Activated naive CD4-positive, alpha-beta T cell treated with anti-CD3 and anti-CD28 coated beads, Interleukin-2, amount 10 ng/mL, durations not matched to agents 7 days and 5 days (primary cell): Measurements from ENCODE around the gene HDHD5.
A peak's percentile ranks its signal among the peaks of the same experiment; 100 is the strongest.

Source experiments
- CTCF ChIA-PET: fragments of 350-600 bp; sonication (Branson Sonifier 250); formaldehyde crosslinking; loops from one replicate; lab custom pipeline; 2021; ENCODE audit warnings: antibody characterized with exemption; lab: Charles Lee
- DNase-seq: peaks from one replicate; pipeline ENCODE4 v3.0.0-alpha.2; 2020
- H3K27ac Mint-ChIP-seq: one replicate; pipeline ENCODE4 v1.8.0; 2021; ENCODE audit warnings: mild to moderate bottlenecking, moderate library complexity, mixed read lengths
- H3K27me3 Mint-ChIP-seq: one replicate; pipeline ENCODE4 v1.8.0; 2021; ENCODE audit warnings: mild to moderate bottlenecking, mixed read lengths
- H3K36me3 Mint-ChIP-seq: one replicate; pipeline ENCODE4 v1.8.0; 2021; ENCODE audit warnings: mixed read lengths
- H3K4me1 Mint-ChIP-seq: one replicate; pipeline ENCODE4 v1.8.0; 2021; ENCODE audit warnings: mixed read lengths
- H3K4me3 Mint-ChIP-seq: one replicate; pipeline ENCODE4 v1.8.0; 2021; ENCODE audit warnings: mild to moderate bottlenecking, moderate library complexity, mixed read lengths
- H3K9me3 Mint-ChIP-seq: one replicate; pipeline ENCODE4 v1.8.0; 2021; ENCODE audit warnings: mixed read lengths

Gene HDHD5

DNA sequence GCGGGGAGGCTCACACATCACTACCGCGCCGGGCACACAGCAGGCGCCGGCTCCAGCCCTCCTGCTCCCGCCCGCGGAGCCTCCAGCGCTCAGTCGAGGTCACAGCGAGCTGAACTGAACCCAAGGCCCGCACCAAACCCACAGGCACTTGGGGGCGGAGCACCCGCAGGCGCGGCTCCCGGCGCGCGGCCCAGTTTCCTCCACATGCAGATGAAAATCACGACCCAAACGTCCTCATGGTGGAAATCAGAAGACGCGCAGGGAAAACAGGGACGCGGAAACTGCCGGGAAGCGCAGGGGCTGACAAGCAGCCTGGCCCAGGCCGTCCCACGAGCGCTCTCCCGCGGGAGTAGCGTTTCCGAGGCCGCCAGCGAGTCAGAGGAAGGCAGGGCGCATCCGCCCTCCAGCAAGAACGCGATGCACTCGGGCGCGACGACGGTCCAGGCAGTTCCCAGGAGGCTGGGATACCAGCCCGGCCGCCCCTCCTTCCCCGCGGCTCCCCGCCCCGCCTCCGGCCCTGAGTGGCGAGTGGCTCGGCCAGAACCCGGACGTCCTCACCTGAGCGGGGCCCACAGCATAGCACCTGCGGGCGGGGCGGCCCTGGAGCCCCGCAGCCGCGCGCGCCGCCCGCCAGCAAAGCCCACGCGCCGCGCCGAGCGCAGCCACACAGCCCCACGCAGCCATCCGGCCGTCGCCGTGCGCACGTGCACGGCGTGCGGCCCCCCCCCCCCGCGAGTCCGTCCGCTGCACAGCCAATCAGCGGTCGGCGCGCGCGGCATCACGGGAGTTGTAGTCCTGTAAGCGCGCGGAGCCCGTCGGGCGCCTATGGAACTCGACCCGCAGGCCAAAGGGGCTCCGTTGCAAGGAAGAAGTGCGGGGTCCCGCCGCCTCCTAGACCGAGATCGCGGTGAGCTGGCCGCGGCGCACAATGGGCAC is at the start of gene HDHD5:
HDHD5 (minus strand) TSS at position 710 of the 936 bp plus-strand sequence; CDS start at position 684, 26 bp downstream.
- peak; percentile 92 for DNase-seq
- Mint-ChIP-seq H3K27ac (peak within 1 kb of the TSS; percentile 84), H3K9me3 (no peaks in the 10 kb centered on the region), H3K4me1 (peaks cover 39% of the 10 kb centered on the region), H3K36me3 (peaks cover 11% of the 10 kb centered on the region), H3K27me3 (no peaks in the 10 kb centered on the region), H3K4me3 (peak within 1 kb of the TSS; percentile 77)
- CTCF ChIA-PET: interaction anchor here (0.6 to 1.2 kb wide), 3 partner anchors 13 to 106 kb away, joined by 3 to 4 read pairs (median 3); no protein-coding TSS in a partner anchor

DNA sequence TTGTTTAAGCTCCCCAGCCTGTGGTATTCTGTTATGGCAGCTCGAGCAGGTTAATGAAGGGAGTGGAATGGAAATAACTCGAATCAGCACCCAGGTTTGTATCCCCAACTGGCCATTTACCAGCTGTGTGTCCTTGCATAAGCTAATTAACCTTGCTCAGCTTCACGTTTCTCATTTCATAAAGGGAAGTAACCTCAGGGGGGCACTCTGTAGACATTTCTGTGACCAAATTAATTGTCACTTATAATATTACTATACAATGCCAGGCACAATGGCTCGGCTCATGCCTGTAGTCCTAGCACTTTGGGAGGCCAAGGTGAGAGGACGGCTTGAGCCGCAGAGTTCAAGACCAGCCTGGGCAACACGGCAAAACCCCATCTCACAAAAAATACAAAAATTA is 46.4 kb upstream of the HDHD5 start:
- Mint-ChIP-seq H3K36me3 (peaks cover 38% of the 10 kb centered on the region), H3K9me3 (no peaks in the 10 kb centered on the region), H3K4me1 (no peaks in the 10 kb centered on the region), H3K4me3 (no peak overlapping the region), H3K27ac (peak overlapping the region; percentile 19), H3K27me3 (no peaks in the 10 kb centered on the region)
- CTCF ChIA-PET: interaction anchor here (0.7 to 2.2 kb wide), 8 partner anchors 9 to 300 kb away, joined by 3 to 19 read pairs (median 4); no protein-coding TSS in a partner anchor
- DNase-seq: no peak

DNA sequence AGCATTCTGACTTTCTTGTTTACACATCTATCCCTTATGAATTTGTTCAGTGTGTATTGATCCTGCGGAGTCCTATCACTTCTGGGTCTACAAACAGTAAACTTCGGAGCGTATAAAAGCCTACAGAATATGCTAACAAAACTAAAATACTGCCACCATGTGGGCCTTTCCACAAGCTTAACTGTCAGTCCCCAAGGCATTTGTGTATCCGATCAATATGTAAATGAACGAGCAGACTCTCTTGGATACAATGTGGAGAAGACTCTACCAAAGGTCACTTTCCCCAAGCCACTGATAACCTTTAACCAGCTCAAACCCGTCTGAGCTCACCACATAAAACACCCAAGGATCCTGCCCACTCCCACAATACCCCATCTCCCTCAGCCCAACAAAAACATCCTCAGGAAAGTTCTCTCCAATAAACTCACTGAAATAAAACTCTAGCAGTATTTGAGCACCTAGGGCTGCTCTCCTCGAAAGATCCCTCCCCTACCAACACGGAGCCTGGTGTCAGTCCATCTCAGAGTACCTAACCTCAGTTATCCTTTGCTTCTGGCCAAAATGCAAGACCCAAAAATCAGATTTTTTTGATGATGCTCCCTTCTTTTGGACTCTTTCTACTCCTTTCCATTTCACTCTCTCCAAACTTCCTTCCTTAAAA is 42.3 kb upstream of the HDHD5 start:
- Mint-ChIP-seq H3K27ac (peak overlapping the region; percentile 54), H3K4me1 (no peaks in the 10 kb centered on the region), H3K9me3 (no peaks in the 10 kb centered on the region), H3K27me3 (no peaks in the 10 kb centered on the region), H3K4me3 (no peak overlapping the region), H3K36me3 (peaks cover 35% of the 10 kb centered on the region)
- CTCF ChIA-PET: interaction anchor here (1.0 to 3.3 kb wide), 2 partner anchors 29 to 126 kb away, joined by 4 to 9 read pairs; no protein-coding TSS in a partner anchor
- DNase-seq: no peak

DNA sequence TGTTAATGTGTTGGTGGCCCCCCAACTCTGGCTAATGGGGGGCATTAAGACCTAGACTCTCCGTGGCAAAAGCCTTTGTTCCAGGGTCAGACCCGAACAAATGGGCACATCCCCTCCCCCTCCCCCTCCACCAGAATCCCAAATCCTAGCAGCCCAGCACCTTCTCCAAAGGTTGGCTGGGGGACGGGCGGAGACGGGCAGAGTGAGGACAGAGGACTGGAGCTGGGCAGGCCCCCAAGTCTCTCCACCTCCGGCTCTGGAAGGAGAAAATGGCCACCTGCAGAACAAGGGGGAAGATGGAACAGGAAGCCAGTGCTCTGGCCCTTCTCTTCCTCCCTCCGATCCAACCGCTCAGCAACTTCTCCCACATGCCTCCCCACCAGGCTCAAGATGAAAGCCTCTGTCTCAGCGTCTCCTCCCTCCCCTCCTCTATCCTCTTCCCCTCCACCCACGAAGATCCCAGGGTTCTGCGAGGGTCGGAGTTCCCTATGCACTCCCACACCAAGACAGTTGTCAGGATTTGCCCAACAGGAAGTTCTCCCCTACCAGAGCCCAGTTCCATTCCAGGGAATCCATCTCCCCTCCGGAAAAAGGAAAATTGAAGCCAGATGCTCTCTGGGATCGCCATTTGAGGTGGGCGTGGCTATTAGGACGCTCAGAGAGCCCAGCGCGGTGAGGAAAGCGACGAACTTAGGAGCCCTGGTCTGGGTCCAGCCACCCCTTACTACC is 40.1 kb upstream of the HDHD5 start:
- Mint-ChIP-seq H3K9me3 (no peaks in the 10 kb centered on the region), H3K27me3 (no peaks in the 10 kb centered on the region), H3K27ac (no peak overlapping the region), H3K4me1 (no peaks in the 10 kb centered on the region), H3K4me3 (no peak overlapping the region), H3K36me3 (peaks cover 32% of the 10 kb centered on the region)
- CTCF ChIA-PET: interaction anchor here (1.2 kb wide), 2 partner anchors 28 to 302 kb away, joined by 3 read pairs; no protein-coding TSS in a partner anchor
- no peak for DNase-seq

DNA sequence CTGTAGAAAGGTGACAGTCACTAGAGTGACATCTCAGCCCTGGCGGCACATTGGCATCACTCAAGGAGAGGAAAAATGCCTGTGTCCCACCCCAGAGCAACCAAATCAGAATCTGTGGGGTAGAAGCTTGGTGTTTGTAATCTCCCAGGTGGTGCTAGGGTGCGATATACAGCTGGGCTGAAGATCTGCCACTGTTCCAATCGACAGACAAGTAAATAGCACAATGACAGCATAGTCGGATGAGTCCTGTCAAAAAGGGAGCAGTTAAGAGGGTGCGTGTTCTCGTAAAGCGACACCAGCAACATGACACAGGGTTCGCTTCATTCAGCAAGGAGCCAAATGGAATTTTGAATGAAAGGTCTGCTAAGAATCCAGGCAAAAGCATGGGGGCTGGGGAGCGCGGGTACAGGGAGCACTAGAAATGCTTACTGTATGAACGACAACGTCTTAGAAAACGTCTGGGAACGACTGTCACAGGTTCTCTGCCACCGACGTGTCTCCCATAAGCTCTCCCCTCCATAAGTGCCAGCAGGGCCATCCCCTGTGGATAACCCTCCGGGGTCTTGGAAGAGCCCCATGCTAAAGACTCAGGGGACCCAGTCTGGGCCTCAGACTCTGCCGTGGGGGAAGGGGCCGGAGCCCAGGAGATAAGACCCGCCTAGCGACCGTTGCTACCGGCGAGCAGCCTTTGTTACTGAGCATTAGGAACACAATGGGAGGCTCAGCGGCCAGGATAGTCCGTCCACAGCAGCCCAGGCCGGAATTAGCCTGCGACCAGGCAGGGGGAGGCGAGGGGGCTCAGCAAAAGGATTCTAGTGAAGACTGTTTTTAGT is 39.3 kb upstream of the HDHD5 start:
- DNase-seq: no peak
- no peak overlapping the region for H3K4me3 Mint-ChIP-seq
- H3K36me3 Mint-ChIP-seq: peaks cover 25% of the 10 kb centered on the region
- H3K27ac Mint-ChIP-seq: no peak overlapping the region
- CTCF ChIA-PET: no interaction called here
- H3K4me1 Mint-ChIP-seq: no peaks in the 10 kb centered on the region
- no peaks in the 10 kb centered on the region for H3K9me3 Mint-ChIP-seq
- no peaks in the 10 kb centered on the region for H3K27me3 Mint-ChIP-seq

DNA sequence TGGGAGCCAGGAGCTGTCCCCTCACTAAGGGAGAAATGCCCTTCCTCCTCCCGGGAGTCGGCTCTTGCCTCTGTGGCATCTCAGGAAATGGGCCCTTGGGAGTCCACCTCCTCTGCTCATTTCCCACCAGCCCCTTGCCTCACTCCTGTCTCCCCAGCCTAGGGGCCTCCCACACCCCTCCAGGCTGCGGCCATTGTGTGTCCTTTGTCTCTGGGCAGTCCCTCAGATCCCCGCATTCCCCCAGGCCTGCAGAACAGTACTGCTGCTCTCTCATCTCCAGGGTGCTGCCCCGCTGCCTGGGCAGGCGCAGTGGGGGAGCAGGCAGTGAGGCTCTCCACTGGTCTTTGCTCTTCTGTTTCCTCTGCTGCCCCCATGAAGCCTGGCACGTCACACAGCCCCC is 35.1 kb upstream of the HDHD5 start:
- H3K36me3 Mint-ChIP-seq: peaks cover 7% of the 10 kb centered on the region
- H3K4me3 Mint-ChIP-seq: no peak overlapping the region
- CTCF ChIA-PET: no interaction called here

DNA sequence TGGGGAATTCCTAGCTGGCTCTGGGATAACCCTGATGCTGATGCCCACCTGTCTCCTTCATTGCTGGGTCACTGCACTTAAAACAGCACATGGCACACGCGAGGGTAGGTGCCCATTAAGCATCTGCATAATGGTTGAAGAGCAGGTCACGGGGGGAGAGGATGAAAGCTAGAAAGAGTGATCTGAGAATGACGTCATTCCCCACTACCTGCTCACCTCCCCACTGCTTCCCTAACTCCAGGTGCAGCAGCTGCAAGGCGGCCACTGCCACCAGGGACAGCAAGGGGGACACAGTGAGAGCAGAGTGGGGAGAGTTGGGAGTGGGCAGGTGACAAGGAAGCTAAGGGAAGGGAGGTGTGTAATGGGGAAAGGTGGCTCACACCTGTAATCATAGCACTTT is 33.1 kb upstream of the HDHD5 start:
- Mint-ChIP-seq H3K27ac (no peak overlapping the region), H3K4me3 (no peak overlapping the region), H3K36me3 (peaks cover 6% of the 10 kb centered on the region), H3K4me1 (no peaks in the 10 kb centered on the region), H3K27me3 (no peaks in the 10 kb centered on the region), H3K9me3 (no peaks in the 10 kb centered on the region)
- CTCF ChIA-PET: interaction anchor here (0.7 kb wide), 1 partner anchor 20 kb away, joined by 3 read pairs; no protein-coding TSS in a partner anchor
- DNase-seq: no peak

More for the DNA sequence above, 35.1 kb upstream of the HDHD5 start:
- DNase-seq: no peak
- H3K27me3 Mint-ChIP-seq: no peaks in the 10 kb centered on the region
- H3K27ac Mint-ChIP-seq: no peak overlapping the region
- no peaks in the 10 kb centered on the region for H3K4me1 Mint-ChIP-seq
- no peaks in the 10 kb centered on the region for H3K9me3 Mint-ChIP-seq

DNA sequence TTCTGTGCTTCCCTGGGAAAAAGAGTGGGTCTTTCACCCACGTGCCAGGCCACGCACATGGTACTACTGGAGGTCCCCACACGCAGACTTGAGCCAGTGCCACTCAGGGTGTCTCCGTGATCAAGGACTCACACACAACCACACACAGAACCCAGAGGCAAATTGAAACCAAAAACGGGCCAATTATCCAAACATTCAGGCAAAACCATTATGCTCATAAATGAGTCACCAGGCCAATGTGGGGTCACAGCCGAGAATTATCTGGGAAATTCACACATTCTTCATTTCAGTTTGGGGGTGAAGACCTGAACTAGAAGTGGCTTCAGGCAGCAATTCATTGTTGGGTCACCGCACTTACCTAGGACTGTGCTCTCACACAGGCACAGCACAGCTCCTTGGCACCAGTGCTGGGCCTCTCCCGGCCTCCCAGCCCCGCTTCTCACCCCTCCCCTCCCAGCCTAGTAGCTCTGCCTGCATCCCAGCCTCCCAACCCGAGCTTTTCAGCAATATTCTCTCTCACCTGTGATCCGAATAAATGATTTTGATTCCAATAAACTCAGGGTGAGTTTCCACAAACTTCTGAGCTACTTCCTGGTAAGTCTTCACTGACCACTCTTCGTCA is 32.2 kb upstream of the HDHD5 start:
- Mint-ChIP-seq H3K27ac (no peak overlapping the region), H3K36me3 (peaks cover 2% of the 10 kb centered on the region), H3K9me3 (no peaks in the 10 kb centered on the region), H3K4me3 (no peak overlapping the region), H3K27me3 (no peaks in the 10 kb centered on the region), H3K4me1 (no peaks in the 10 kb centered on the region)
- DNase-seq: no peak
- CTCF ChIA-PET: interaction anchor here (0.7 to 1.3 kb wide), 2 partner anchors 19 to 20 kb away, joined by 3 read pairs; no protein-coding TSS in a partner anchor

DNA sequence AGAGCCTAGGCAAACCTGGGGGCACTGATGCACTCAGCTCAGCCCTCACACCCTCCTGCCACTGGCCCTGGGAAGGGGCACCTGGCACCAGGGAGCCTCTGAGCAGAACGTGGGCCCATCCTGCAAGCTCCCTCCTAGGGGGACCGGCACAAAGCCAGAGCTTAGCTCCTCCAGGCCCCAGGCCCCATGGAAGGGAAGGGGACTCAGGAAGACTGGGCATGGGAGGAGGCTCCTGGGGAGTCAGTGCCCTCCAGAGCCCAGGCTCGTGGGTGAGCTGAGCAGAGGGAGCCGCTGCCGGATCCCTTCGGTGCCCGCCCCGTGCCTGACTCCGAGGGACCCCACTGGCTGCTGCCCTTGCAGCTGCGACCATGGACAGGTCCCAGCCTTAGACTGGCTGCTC is 31.6 kb upstream of the HDHD5 start:
- Mint-ChIP-seq H3K9me3 (no peaks in the 10 kb centered on the region), H3K4me1 (no peaks in the 10 kb centered on the region), H3K36me3 (peaks cover 6% of the 10 kb centered on the region), H3K27ac (no peak overlapping the region), H3K4me3 (no peak overlapping the region), H3K27me3 (no peaks in the 10 kb centered on the region)
- CTCF ChIA-PET: interaction anchor here (1.3 kb wide), 1 partner anchor 19 kb away, joined by 3 read pairs; no protein-coding TSS in a partner anchor
- no peak for DNase-seq

DNA sequence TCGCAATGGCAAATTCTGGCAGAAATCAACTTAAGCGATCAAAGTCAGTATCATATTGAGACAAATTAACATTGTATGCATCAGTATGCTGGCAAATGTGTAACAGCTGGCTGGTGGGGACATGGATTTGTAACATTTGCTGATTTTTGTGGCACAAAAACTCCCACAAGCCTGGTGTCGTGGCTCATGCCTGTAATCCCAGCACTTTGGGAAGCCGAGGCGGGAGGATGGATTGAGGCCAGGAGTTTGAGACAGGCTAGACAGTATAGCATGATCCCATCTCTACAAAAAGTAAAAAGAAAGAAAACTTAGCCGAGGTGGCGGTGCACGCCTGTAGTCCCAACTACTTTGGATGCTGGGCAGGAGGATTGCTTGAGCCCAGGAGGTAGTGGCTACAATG is 17.6 kb upstream of the HDHD5 start:
- Mint-ChIP-seq H3K4me3 (no peak overlapping the region), H3K27me3 (peaks cover 3% of the 10 kb centered on the region), H3K27ac (no peak overlapping the region), H3K9me3 (no peaks in the 10 kb centered on the region), H3K36me3 (peaks cover 14% of the 10 kb centered on the region), H3K4me1 (peaks cover 4% of the 10 kb centered on the region)
- CTCF ChIA-PET: interaction anchor here (2.0 kb wide), 1 partner anchor 325 kb away, joined by 7 read pairs; no protein-coding TSS in a partner anchor
- no peak for DNase-seq

DNA sequence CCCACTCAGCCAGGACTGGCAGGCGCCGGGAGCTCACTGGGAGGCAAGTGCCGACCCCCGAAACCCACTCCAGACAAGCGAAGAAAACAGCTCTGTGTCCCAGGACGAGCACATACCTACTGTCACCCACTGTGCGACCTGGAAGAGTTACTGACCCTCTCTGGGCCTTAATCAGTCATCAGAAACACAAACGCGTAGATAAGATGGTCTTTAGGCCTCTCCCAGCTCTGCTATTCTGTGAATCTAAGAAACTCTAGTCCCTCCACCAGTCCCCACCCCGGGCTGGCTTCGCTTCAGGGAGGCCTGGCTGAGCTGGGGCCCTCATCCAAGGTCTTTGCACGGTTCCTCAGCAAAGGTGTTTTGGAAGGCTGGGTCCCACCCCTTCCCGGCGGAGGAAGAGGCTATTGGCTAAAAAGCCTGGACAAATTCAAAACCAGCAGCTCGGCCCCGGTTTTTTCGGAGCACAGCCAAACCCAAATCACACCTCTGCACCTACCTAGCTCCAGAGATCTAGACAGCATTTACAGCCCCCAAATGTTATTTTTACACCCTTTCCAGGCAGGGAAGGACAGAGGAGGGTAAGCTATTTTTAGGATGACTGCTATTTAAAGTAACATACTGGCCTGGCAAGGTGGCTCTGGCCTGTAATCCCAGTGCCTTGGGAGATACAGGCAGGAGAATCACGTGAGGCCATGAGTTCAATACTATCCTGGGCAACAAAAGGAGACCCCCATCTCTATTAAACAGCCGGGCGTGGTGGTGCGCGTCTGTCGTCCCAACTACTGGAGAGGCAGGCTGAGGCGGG is 13.2 kb upstream of the HDHD5 start:
- no peaks in the 10 kb centered on the region for H3K9me3 Mint-ChIP-seq
- CTCF ChIA-PET: interaction anchor here (0.7 to 3.7 kb wide), 55 partner anchors 8 to 569 kb away, joined by 3 to 68 read pairs (median 4); partner anchors contain the start of gene ADA2
- DNase-seq: no peak
- H3K27ac Mint-ChIP-seq: peak overlapping the region; percentile 37
- H3K4me1 Mint-ChIP-seq: peaks cover 11% of the 10 kb centered on the region
- no peaks in the 10 kb centered on the region for H3K36me3 Mint-ChIP-seq
- peaks cover 33% of the 10 kb centered on the region for H3K27me3 Mint-ChIP-seq
- peak overlapping the region; percentile 66 for H3K4me3 Mint-ChIP-seq
